GM12801 (cell line): ENCODE data around the gene PANX2.

Source experiments
- CTCF ChIP-seq: IDR thresholded peaks from one replicate; pipeline ENCODE4 v1.5.1; 2011; ENCODE audit warnings: control low read depth; ENCODE audit not compliant: insufficient read length; ENCODE audit errors: extremely low read depth

PANX2 gene

GRCh38 chr22:50186761-50187523 is 16.4 kb downstream of the PANX2 start:
- no peak for TF ChIP-seq CTCF

- TF ChIP-seq CTCF = no peak
Observed at GRCh38 chr22:50188356-50188755, 17.8 kb downstream of the PANX2 start.

GRCh38 chr22:50189184-50189848 is 18.8 kb downstream of the PANX2 start:
- TF ChIP-seq CTCF = no peak

GRCh38 chr22:50189849-50190181 is 19.3 kb downstream of the PANX2 start:
- no peak for TF ChIP-seq CTCF

GRCh38 chr22:50190182-50190940 is 19.8 kb downstream of the PANX2 start:
- no peak for TF ChIP-seq CTCF

GRCh38 chr22:50190941-50191741 is 20.6 kb downstream of the PANX2 start:
- TF ChIP-seq CTCF = no peak
